Tongue (tissue), 2 donors: ENCODE measurements around the gene SOD3. TPM values are rescaled to one million over a fixed set of nuclear protein-coding genes. Genes with fewer than 3 reads are reported as not detected.

Experiments
- DNase-seq: peaks from one replicate; pipeline ENCODE4 v3.0.0-alpha.2; 2015
- total RNA-seq: library from RNA; depleted of rRNA; stranded (reverse); fragments of >200 nt; gene quantifications from one replicate; pipeline ENCODE4 v1.2.3, GENCODE V29; 2014

SOD3 gene
- total RNA-seq, 1 donor from 2014 or later: 46.3 TPM

- DNase-seq: no peak
Observed at GRCh38 chr4:24775032-24775605, 20.3 kb upstream of the SOD3 start.

- DNase-seq: no peak
Observed at GRCh38 chr4:24775750-24776149, 19.6 kb upstream of the SOD3 start.

GRCh38 chr4:24777536-24778463 lies 17.6 kb upstream of the SOD3 start:
- peak; percentile 34 for DNase-seq

- DNase-seq: peak; percentile 75
Observed at GRCh38 chr4:24778464-24779225, 16.7 kb upstream of the SOD3 start.

- DNase-seq: no peak
Observed at GRCh38 chr4:24780936-24781495, 14.4 kb upstream of the SOD3 start.

- DNase-seq: peak; percentile 48
Observed at GRCh38 chr4:24781999-24782745, 13.2 kb upstream of the SOD3 start.

GRCh38 chr4:24783506-24783905 lies 11.9 kb upstream of the SOD3 start:
- no peak for DNase-seq

- no peak for DNase-seq
Observed at GRCh38 chr4:24791043-24791442, 4.3 kb upstream of the SOD3 start.

- no peak for DNase-seq
Observed at GRCh38 chr4:24792552-24792951, 2.8 kb upstream of the SOD3 start.

- DNase-seq: no peak
Observed at GRCh38 chr4:24793219-24794005, 2.0 kb upstream of the SOD3 start.

GRCh38 chr4:24794051-24794450 lies 1.3 kb upstream of the SOD3 start:
- DNase-seq: no peak

GRCh38 chr4:24794480-24794879 lies 893 bp upstream of the SOD3 start:
- peak; percentile 48 for DNase-seq

- no peak for DNase-seq
Observed at GRCh38 chr4:24795666-24796381, 451 bp downstream of the SOD3 start.

GRCh38 chr4:24796620-24797019 lies 1.2 kb downstream of the SOD3 start:
- DNase-seq: no peak

GRCh38 chr4:24798036-24798610 lies 2.8 kb downstream of the SOD3 start:
- DNase-seq: no peak

- no peak for DNase-seq
Observed at GRCh38 chr4:24799196-24799543, 3.8 kb downstream of the SOD3 start.

GRCh38 chr4:24799544-24800324 lies 4.4 kb downstream of the SOD3 start:
- DNase-seq: peak; percentile 40

- peak; percentile 38 for DNase-seq
Observed at GRCh38 chr4:24800325-24800895, 5.0 kb downstream of the SOD3 start.
